GM21786 (cell line): ENCODE measurements around the gene MAGEB1.

Experiments
- ATAC-seq: cut with Tn5 transposase; IDR thresholded peaks from one replicate; pipeline ENCODE4 v1.9.1; 2021; ENCODE audit not compliant: unreplicated experiment

MAGEB1 gene

GRCh38 chrX:30246769-30247489 lies at the start of gene MAGEB1:
Gene MAGEB1, plus strand, starts transcription at chrX:30247146. Its CDS starts 3,348 bp downstream, at chrX:30250494.
- no peak for ATAC-seq

- ATAC-seq: no peak
Measured at GRCh38 chrX:30212172-30212571, 34.8 kb upstream of the MAGEB1 start.

GRCh38 chrX:30215357-30215843 lies 31.5 kb upstream of the MAGEB1 start, which contains the start of gene MAGEB2:
Gene MAGEB2, plus strand, starts transcription at chrX:30215563. Its CDS starts 3,018 bp downstream, at chrX:30218581.
- no peak for ATAC-seq

GRCh38 chrX:30217465-30217864 lies 29.5 kb upstream of the MAGEB1 start:
- ATAC-seq: no peak

- no peak for ATAC-seq
Measured at GRCh38 chrX:30219372-30219771, 27.6 kb upstream of the MAGEB1 start.

GRCh38 chrX:30220661-30221060 lies 26.3 kb upstream of the MAGEB1 start:
- no peak for ATAC-seq

GRCh38 chrX:30224536-30224935 lies 22.4 kb upstream of the MAGEB1 start:
- ATAC-seq: no peak

- ATAC-seq: no peak
Measured at GRCh38 chrX:30228526-30228925, 18.4 kb upstream of the MAGEB1 start.

- ATAC-seq: no peak
Measured at GRCh38 chrX:30230395-30230794, 16.6 kb upstream of the MAGEB1 start, which contains the start of gene MAGEB3. Gene MAGEB3, plus strand, starts transcription at chrX:30230657. Its CDS starts 5,268 bp downstream, at chrX:30235925.

- no peak for ATAC-seq
Measured at GRCh38 chrX:30241724-30242415, 5.1 kb upstream of the MAGEB1 start, which contains the start of gene MAGEB4. Gene MAGEB4, plus strand, starts transcription at chrX:30242000. Its CDS starts 136 bp downstream, at chrX:30242136.

- ATAC-seq: peak; percentile 64
Measured at GRCh38 chrX:30248854-30249253, 1.9 kb downstream of the MAGEB1 start.

- no peak for ATAC-seq
Measured at GRCh38 chrX:30253257-30253656, 6.3 kb downstream of the MAGEB1 start.

GRCh38 chrX:30259927-30260326 lies 13.0 kb downstream of the MAGEB1 start:
- ATAC-seq: no peak

GRCh38 chrX:30261012-30261411 lies 14.1 kb downstream of the MAGEB1 start:
- ATAC-seq: no peak

- ATAC-seq: no peak
Measured at GRCh38 chrX:30262763-30263162, 15.8 kb downstream of the MAGEB1 start.

- no peak for ATAC-seq
Measured at GRCh38 chrX:30270639-30271038, 23.7 kb downstream of the MAGEB1 start.

- ATAC-seq: no peak
Measured at GRCh38 chrX:30275498-30275897, 28.6 kb downstream of the MAGEB1 start.

GRCh38 chrX:30278365-30278764 lies 31.4 kb downstream of the MAGEB1 start:
- ATAC-seq: no peak

GRCh38 chrX:30280428-30280827 lies 33.5 kb downstream of the MAGEB1 start:
- no peak for ATAC-seq

- ATAC-seq: no peak
Measured at GRCh38 chrX:30282527-30282926, 35.6 kb downstream of the MAGEB1 start.

- no peak for ATAC-seq
Measured at GRCh38 chrX:30283456-30284200, 36.7 kb downstream of the MAGEB1 start.
